Left ventricle myocardium inferior (tissue), 1 donor: Measurements from ENCODE around the gene RBM34. TPM values are rescaled to one million over a fixed set of nuclear protein-coding genes. Genes with fewer than 3 reads are reported as not detected.

Source experiments
- DNase-seq: peaks from one replicate; pipeline ENCODE4 v3.0.0-alpha.2; 2020
- H3K27ac ChIP-seq: fragments of 200-600 bp; replicated peaks from 2 replicates; pipeline ENCODE4 v1.8.0; 2021
- H3K27me3 ChIP-seq: fragments of 200-600 bp; 2 replicates; pipeline ENCODE4 v1.8.0; 2021; ENCODE audit warnings: low read depth
- H3K36me3 ChIP-seq: fragments of 200-600 bp; 2 replicates; pipeline ENCODE4 v1.8.0; 2021
- H3K4me1 ChIP-seq: fragments of 200-600 bp; 2 replicates; pipeline ENCODE4 v1.8.0; 2021
- H3K4me3 ChIP-seq: fragments of 200-600 bp; 2 replicates; pipeline ENCODE4 v1.8.0; 2021; ENCODE audit warnings: mild to moderate bottlenecking, moderate library complexity
- H3K9me3 ChIP-seq: fragments of 200-600 bp; replicated peaks from 2 replicates; pipeline ENCODE4 v1.8.0; 2021
- CTCF ChIP-seq: fragments of 200-600 bp; IDR thresholded peaks from 2 replicates; pipeline ENCODE4 v1.8.0; 2021; ENCODE audit warnings: antibody characterized with exemption, mild to moderate bottlenecking, borderline replicate concordance
- intact Hi-C: fragments of 100-400 bp; cut with micrococcal nuclease; formaldehyde crosslinking; loops from one replicate; pipeline ENCODE4 v1.11.0; 2022
- total RNA-seq: library from RNA; stranded (reverse); fragmentation: NEBNext Ultra II Directional; extraction: Animal tissue kit (Norgen Biotek cat#: 25700); gene quantifications from one replicate; pipeline ENCODE4 v1.2.1, GENCODE V29; 2021
- donor health status: DM: no; HTN: yes; CAD: no; lungs with severe emphysema.

RBM34 gene
- total RNA-seq, 1 donor from 2014 or later, result 55.6 TPM

- DNase-seq, result no peak
- Histone ChIP-seq H3K4me3 (no peak overlapping the region), H3K9me3 (no peaks in the 10 kb centered on the region), H3K36me3 (peaks cover 56% of the 10 kb centered on the region), H3K27me3 (no peaks in the 10 kb centered on the region), H3K4me1 (peaks cover 51% of the 10 kb centered on the region), H3K27ac (no peak overlapping the region)
- intact Hi-C loops, result no loop called here
- TF ChIP-seq CTCF, result no peak
These were observed 2.4 kb downstream of the RBM34 start for GRCh38 chr1:235158680-235159079.

DNA sequence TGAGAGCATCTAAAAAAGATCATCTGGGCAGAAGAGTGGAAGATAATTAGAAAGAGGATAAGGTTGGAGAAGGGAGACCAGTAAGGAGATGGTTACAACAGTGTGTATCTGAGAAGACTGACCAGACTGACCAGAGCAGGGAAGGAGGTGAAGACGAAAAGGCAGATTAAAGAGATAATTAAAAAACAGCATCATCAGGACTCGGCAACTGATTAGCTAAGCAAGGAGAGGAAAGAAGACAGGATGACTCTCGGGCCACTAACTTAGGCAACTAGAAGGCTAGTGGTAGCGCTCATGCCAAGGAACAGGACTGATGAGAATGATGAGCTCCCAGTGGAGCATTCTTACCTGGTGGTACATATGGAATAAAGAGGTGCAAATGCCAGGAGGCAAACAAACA is 3.9 kb downstream of the RBM34 start:
- Histone ChIP-seq H3K27me3 (no peaks in the 10 kb centered on the region), H3K9me3 (no peaks in the 10 kb centered on the region), H3K27ac (no peak overlapping the region), H3K36me3 (peaks cover 72% of the 10 kb centered on the region), H3K4me3 (no peak overlapping the region), H3K4me1 (peaks cover 51% of the 10 kb centered on the region)
- intact Hi-C loops, result no loop called here
- no peak for DNase-seq
- TF ChIP-seq CTCF, result no peak

DNA sequence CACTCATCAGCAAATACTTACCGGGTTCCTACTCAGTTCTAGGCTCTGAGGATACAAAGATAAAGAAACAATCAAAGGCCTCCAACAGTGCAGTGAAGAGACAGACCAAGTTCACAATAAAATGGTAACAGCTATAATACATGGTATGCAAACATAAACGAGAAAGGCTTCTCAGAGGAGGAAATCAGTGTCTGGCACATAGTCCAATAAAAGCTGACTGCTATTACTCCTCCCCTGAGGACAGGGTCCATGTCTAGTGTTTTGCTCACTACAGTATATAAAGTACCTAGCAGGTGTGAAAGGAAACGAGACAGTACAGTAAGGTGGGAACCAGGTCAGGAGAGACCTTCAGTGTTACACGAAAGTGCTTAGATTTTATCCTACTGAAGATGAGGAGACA is 4.3 kb downstream of the RBM34 start:
- intact Hi-C loops, result no loop called here
- peaks cover 47% of the 10 kb centered on the region for H3K4me1 ChIP-seq
- no peak overlapping the region for H3K4me3 ChIP-seq
- H3K9me3 ChIP-seq, result no peaks in the 10 kb centered on the region
- no peak overlapping the region for H3K27ac ChIP-seq
- no peaks in the 10 kb centered on the region for H3K27me3 ChIP-seq
- H3K36me3 ChIP-seq, result peaks cover 76% of the 10 kb centered on the region
- DNase-seq, result no peak
- no peak for TF ChIP-seq CTCF

DNA sequence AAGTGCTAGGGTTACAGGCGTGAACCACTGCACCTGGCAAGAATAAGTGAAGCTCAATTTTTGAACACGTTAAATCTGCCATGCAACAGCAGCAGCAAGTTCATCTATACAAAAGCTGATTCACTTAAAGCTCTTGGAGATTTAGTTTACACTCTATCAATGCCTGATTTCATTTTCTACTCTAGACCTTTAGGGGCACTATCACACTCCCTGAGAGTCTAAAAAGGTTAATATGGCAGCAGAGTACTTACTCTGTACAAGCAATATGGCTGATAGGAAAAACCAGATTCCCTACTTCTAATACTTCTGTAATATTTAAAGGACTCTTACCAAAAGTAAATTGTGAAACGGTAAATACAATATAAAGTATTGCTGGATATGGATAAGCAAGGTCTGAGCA is 4.8 kb downstream of the RBM34 start:
- H3K9me3 ChIP-seq, result no peaks in the 10 kb centered on the region
- no peak overlapping the region for H3K27ac ChIP-seq
- no peak overlapping the region for H3K4me3 ChIP-seq
- H3K4me1 ChIP-seq, result peaks cover 42% of the 10 kb centered on the region
- intact Hi-C loops, result no loop called here
- peaks cover 81% of the 10 kb centered on the region for H3K36me3 ChIP-seq
- TF ChIP-seq CTCF, result no peak
- no peaks in the 10 kb centered on the region for H3K27me3 ChIP-seq
- DNase-seq, result no peak

DNA sequence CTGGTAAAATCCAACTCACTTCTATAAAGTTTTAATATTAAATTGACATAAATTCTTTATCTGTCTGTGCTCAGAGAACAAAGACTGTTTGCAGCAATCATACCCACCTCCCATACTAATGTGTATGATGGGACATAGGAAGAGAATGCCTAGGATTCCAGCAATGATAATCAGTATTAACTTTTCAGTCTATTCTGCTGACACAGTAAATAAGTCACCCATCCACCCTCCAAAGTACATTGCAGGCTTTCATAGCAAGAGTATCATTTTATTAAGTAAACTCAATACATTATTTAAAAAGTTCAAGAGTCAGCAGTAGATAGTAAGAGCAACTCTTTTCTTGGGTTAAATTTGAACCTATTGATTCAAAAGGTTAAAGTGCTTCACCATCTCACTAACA is 8.8 kb downstream of the RBM34 start:
- Histone ChIP-seq H3K9me3 (no peaks in the 10 kb centered on the region), H3K27ac (no peak overlapping the region), H3K4me3 (no peak overlapping the region), H3K36me3 (peaks cover 94% of the 10 kb centered on the region), H3K4me1 (peaks cover 8% of the 10 kb centered on the region), H3K27me3 (no peaks in the 10 kb centered on the region)
- TF ChIP-seq CTCF, result no peak
- intact Hi-C loops, result no loop called here
- no peak for DNase-seq

- Histone ChIP-seq H3K27ac (no peak overlapping the region), H3K4me1 (no peaks in the 10 kb centered on the region), H3K36me3 (peaks cover 95% of the 10 kb centered on the region), H3K9me3 (no peaks in the 10 kb centered on the region), H3K4me3 (no peak overlapping the region), H3K27me3 (no peaks in the 10 kb centered on the region)
- DNase-seq, result no peak
- intact Hi-C loops, result no loop called here
- no peak for TF ChIP-seq CTCF
These were observed 10.0 kb downstream of the RBM34 start for GRCh38 chr1:235151033-235151432.
